ENCODE measurements around the gene PSMD9.

The PSMD9 gene

DNA sequence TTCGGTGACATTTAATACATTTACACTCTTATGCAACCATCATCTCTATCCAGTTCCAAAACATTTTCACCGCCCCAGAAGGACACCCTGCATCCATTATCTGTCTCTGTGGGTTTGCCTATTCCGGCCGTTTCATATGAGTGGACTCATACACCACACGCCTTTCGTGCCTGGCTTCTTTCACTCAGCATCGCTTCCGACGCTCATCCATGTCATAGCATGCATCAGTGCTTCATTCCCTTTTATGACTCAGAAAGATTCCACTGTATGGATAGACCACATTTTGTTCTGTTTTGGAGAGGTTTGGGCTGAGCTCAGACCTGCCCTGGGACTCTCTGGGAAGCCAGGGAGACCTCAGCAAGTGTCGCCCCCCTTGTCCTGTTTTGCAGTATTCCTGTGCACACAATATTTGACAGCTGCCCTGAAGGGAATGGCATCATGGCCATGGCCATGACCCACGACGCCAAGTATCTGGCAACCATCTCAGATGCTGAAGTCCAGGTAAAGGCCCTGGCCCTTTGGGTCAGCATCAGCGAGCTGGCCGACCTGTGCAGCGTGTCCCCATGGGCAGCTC is 53.6 kb downstream of the PSMD9 start:
- no peaks in the 10 kb centered on the region for H3K4me1 Mint-ChIP-seq
- H3K4me3 Mint-ChIP-seq, result no peak overlapping the region
- H3K9me3 Mint-ChIP-seq, result peaks cover 21% of the 10 kb centered on the region
- H3K36me3 Mint-ChIP-seq (ENCODE audit: low read depth), result peaks cover 45% of the 10 kb centered on the region
- no peak for DNase-seq
- TF ChIP-seq, protein P1, sequence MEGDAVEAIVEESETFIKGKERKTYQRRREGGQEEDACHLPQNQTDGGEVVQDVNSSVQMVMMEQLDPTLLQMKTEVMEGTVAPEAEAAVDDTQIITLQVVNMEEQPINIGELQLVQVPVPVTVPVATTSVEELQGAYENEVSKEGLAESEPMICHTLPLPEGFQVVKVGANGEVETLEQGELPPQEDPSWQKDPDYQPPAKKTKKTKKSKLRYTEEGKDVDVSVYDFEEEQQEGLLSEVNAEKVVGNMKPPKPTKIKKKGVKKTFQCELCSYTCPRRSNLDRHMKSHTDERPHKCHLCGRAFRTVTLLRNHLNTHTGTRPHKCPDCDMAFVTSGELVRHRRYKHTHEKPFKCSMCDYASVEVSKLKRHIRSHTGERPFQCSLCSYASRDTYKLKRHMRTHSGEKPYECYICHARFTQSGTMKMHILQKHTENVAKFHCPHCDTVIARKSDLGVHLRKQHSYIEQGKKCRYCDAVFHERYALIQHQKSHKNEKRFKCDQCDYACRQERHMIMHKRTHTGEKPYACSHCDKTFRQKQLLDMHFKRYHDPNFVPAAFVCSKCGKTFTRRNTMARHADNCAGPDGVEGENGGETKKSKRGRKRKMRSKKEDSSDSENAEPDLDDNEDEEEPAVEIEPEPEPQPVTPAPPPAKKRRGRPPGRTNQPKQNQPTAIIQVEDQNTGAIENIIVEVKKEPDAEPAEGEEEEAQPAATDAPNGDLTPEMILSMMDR (IDR thresholded peaks at IDR 0.05), result no peak
- H3K27me3 Mint-ChIP-seq (ENCODE audit: low read depth, poor library complexity), result no peaks in the 10 kb centered on the region
- H3K27ac Mint-ChIP-seq, result no peak overlapping the region

DNA sequence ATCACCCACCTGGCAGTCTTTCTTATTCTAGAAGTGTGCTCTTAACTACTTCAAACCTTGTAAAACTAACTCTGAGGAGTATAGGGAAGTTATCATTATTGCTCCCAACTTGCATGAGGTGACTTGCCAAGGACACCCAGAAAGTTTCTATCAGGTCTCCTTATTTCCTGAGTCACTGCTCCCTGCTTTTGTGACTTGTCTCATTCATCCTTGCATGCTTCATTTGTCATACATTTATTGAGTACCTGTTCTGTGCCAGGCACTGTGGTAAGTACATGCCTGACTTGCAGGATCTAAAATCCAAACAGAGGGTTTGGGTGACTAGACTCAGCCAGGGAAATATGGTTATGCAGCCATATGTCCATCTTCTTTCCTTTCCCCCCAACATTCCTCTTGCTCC is 55.3 kb downstream of the PSMD9 start:
- TF ChIP-seq, protein P1 (IDR thresholded peaks at IDR 0.05), result no peak
- DNase-seq, result no peak
- Mint-ChIP-seq H3K4me1 (no peaks in the 10 kb centered on the region), H3K36me3 (ENCODE audit: low read depth) (peaks cover 36% of the 10 kb centered on the region), H3K4me3 (no peak overlapping the region), H3K27ac (no peak overlapping the region), H3K9me3 (peaks cover 19% of the 10 kb centered on the region), H3K27me3 (ENCODE audit: low read depth, poor library complexity) (no peaks in the 10 kb centered on the region)

DNA sequence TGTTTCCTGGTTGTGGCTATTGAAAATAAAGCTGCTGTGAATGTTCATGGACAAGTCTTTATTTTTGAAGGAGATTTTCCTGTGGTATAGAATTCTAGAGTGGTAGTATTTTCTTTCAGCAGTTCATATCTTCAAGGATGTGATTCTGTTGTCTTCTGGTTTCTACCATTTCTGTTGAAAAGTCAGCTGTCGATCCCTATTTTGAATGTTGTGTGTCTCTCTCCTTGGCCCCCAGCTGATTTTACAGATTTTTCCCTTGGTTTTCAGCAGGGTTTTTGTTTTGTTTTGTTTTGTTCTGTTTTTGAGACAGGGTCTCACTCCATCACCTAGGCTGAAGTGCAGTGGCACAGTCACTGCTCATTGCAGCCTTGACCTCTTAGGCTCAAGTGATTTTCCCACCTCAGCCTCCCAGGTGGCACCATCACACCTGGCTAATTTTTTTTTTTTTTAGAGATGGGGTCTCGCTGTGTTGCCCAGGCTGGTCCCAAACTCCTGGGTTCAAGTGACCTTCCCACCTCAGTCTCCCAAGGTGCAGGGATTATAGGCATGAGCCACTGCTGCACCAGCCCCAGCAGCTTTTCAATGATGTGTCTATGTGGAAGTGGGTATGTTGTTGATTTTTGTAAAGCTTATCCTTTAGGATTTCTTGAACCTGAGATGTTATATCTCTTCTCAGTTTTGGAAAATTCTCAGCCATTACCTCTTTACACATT is 57.9 kb downstream of the PSMD9 start:
- DNase-seq, result no peak
- H3K4me1 Mint-ChIP-seq, result no peaks in the 10 kb centered on the region
- peaks cover 33% of the 10 kb centered on the region for H3K36me3 Mint-ChIP-seq (ENCODE audit: low read depth)
- TF ChIP-seq, protein P1 (IDR thresholded peaks at IDR 0.05), result no peak
- H3K27ac Mint-ChIP-seq, result no peak overlapping the region
- peaks cover 19% of the 10 kb centered on the region for H3K9me3 Mint-ChIP-seq
- H3K4me3 Mint-ChIP-seq, result no peak overlapping the region
- H3K27me3 Mint-ChIP-seq (ENCODE audit: low read depth, poor library complexity), result no peaks in the 10 kb centered on the region

DNA sequence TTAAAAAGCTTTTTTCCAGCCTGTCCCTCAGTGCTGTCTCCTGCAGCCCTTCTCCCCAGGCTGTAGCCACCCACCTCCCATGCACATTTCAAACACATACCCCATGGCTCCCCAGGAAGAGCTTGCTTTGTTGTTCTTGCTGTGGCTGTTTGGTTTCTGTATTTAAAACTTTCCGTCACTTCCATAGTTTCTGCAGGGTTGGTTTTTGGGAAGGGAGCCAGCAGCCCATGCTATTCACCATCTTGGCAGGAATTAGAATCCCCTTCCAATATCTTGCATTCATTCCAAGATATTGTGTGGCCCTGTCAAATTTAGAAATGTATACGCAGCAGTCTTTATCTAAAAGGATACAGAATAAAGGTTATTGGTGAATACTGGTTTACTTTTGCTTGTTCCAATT is 59.4 kb downstream of the PSMD9 start:
- peaks cover 38% of the 10 kb centered on the region for H3K36me3 Mint-ChIP-seq (ENCODE audit: low read depth)
- no peak overlapping the region for H3K4me3 Mint-ChIP-seq
- H3K27ac Mint-ChIP-seq, result no peak overlapping the region
- DNase-seq, result no peak
- H3K4me1 Mint-ChIP-seq, result no peaks in the 10 kb centered on the region
- H3K27me3 Mint-ChIP-seq (ENCODE audit: low read depth, poor library complexity), result no peaks in the 10 kb centered on the region
- H3K9me3 Mint-ChIP-seq, result peaks cover 24% of the 10 kb centered on the region
- TF ChIP-seq, protein P1 (IDR thresholded peaks at IDR 0.05), result no peak

DNA sequence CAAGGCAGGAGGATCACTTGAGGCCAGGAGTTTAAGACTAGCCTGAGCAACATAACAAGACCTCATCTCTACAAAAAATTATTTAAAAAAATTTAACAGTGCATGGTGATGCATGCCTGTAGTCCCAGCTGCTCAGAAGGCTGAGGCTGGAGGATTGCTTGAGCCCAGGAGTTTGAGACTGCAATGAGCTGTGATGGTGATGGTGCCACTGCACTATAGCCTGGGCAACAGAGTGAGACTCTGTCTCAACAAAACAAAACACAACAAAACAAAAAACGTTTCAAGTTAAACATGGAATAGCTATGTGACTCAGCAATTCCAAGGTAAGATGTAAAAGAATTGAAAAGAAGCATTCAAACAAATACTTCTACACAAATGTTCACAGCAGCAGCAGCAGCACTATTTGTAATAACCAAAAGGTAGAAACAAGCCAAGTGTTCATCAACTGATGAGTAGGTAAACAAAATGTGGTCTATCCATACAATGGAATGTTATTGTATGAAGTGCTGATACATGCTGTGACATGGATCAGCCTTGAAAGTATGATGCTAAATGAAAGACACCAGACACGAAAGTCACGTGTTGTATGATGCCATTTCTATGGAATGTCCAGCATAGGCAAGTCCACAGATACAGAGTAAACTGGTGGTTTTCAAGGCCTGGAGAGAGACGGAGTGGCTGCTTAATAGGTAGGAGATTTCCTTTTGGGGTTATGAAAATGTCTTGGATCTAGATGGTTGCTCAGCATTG is 61.2 kb downstream of the PSMD9 start:
- H3K27ac Mint-ChIP-seq, result no peak overlapping the region
- H3K9me3 Mint-ChIP-seq, result peaks cover 26% of the 10 kb centered on the region
- no peaks in the 10 kb centered on the region for H3K4me1 Mint-ChIP-seq
- H3K27me3 Mint-ChIP-seq (ENCODE audit: low read depth, poor library complexity), result peaks cover 2% of the 10 kb centered on the region
- no peak overlapping the region for H3K4me3 Mint-ChIP-seq
- DNase-seq, result no peak
- TF ChIP-seq, protein P1 (IDR thresholded peaks at IDR 0.05), result no peak
- peaks cover 28% of the 10 kb centered on the region for H3K36me3 Mint-ChIP-seq (ENCODE audit: low read depth)
